ENCODE measurements around the gene RUVBL2.

GRCh38 chr19:48997972-48998371 is 4.3 kb downstream of the RUVBL2 start:
- TF ChIP-seq CTCF (IDR thresholded peaks at IDR 0.05; ENCODE audit: insufficient read depth, low read length) (peak; percentile 33), REST (IDR thresholded peaks at IDR 0.05; ENCODE audit: insufficient replicate concordance, low read depth) (no peak), GABPA (IDR thresholded peaks at IDR 0.05; ENCODE audit: low read depth) (no peak)
